Measurements from ENCODE around the gene NEDD4L.
"Not testable (repeated sequence)": the region's sequence is repeated elsewhere in the genome, so short reads cannot be mapped to it uniquely, and the experiment has no call there.

The NEDD4L gene

GRCh38 chr18:58239879-58240278, 195.9 kb downstream of the NEDD4L start:
- DNase-seq (ENCODE audit: low read depth), result no peak

GRCh38 chr18:58241026-58241679, 197.1 kb downstream of the NEDD4L start:
- no peak for DNase-seq (ENCODE audit: low read depth)

- peak; percentile 82 for DNase-seq (ENCODE audit: low read depth)
Observed at GRCh38 chr18:58241877-58242276, 197.9 kb downstream of the NEDD4L start.

GRCh38 chr18:58242435-58242834, 198.4 kb downstream of the NEDD4L start:
- no peak for DNase-seq (ENCODE audit: low read depth)

- no peak for DNase-seq (ENCODE audit: low read depth)
Observed at GRCh38 chr18:58242968-58243367, 198.9 kb downstream of the NEDD4L start.

DNA sequence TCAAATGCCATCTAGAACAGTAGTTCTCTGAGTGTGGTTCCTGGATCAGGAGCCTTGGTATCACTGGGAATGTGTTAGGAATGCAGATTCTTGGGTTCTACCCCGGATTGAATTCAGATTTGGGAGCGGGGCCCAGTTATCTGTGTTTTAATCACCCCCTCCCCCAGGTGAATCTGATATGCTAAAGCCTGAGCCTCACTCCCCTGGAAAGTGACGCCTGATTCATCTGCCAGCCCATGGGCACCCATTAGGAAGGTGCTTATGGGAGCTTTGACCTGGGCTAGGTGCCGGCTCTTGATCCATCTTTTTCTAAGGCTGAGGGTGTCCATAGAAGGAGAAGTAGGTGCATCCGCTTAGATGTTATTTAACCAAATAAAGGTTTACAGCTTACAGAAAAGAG, 199.4 kb downstream of the NEDD4L start:
- DNase-seq (ENCODE audit: low read depth), result no peak

DNA sequence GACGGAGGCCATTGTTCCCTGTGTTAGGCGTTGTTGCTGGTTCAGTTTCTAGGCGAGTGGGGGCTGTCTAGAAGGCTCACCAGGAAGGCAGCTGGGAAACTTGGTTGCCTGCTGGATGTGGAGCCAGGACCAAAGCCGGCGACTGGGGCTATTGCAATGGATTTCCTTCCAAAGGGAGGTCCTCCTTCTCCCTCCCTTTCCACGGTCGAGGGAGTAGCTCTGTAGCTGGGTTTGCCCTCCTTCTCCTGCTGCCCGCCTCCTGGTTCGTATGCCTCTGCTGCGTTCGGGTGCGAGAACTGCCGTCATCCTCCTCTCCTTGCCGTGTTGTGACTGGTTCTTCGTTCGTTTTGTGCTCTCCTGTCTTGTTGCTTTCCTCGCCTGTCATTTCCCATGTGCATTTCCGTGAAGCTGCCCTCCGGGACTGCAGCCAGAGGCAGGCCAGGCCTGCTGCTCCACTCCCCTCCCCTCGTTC, 203.4 kb downstream of the NEDD4L start:
- no peak for DNase-seq (ENCODE audit: low read depth)

DNA sequence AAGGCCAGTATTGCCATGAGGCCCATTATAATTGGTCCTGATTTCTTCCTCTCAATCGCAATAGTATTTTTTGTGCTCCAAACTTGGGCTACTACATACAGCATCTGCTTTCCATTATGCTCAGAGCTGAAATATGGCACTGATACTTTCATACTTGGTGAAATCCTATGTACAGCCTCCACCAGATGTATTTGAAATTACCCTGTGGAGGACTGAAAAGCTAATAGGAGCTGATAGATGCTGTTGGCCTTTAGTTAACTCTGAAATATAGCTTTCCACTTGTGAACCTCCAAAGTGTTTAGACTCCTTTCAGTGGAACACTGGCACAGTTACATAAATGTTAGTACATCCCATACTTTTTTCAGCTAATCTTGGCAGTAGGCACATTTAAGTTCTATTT, 205.7 kb downstream of the NEDD4L start:
- no peak for DNase-seq (ENCODE audit: low read depth)

GRCh38 chr18:58251416-58251815, 207.4 kb downstream of the NEDD4L start:
- no peak for DNase-seq (ENCODE audit: low read depth)

GRCh38 chr18:58252166-58252565, 208.1 kb downstream of the NEDD4L start:
- DNase-seq (ENCODE audit: low read depth), result no peak

DNA sequence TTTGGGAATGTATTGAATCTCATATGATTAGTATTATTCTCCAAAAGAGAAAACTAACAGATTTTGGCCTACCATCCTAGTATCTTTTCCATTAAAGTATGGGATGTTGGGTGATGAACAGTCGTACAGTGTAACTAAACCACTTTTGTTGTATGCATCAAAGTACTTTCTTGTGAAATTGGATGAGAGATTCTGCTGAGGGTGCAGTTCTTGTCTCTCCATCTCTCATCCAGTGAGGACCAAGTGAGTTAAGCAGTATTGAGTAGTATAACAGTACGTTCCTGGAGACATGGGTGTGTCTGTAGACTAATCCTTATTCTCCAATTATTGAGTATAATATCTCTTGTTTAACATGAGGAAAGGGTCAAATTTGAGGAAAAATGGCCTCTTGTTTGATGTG, 209.3 kb downstream of the NEDD4L start:
- no peak for DNase-seq (ENCODE audit: low read depth)

GRCh38 chr18:58253871-58254270, 209.8 kb downstream of the NEDD4L start:
- DNase-seq (ENCODE audit: low read depth), result no peak

DNA sequence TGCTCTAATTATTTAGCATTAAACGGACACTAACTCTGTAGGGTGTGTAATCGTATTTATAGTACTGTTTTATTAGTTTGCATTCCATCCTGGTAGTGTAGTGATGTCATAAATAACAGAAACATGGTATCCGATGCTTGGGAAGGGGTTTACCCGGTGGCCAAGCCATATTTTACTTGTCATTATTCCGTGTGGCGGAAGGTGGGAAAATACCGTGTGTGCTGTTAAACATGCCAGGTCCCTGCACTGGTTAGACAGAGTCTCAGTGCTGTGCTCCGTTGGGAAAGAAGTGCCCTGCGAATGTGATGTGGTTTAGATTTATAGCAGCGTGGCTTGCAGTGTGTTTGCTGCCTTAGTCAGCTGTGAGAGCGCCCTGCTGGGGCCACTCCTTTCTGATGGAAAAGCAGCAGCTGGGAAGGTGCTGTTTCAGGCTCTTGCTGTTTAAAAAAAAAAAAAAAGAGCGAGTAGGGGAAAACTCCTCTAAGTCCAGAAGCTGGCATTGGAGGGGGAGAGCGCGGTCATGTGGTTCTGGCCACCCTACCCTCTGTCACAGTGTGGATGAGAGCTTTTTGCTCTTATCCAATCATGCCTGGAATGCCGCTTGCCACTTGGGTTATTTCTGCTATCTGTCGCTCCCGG, 211.0 kb downstream of the NEDD4L start:
- no peak for DNase-seq (ENCODE audit: low read depth)

GRCh38 chr18:58255701-58256311, 211.8 kb downstream of the NEDD4L start:
- DNase-seq (ENCODE audit: low read depth), result no peak

- DNase-seq (ENCODE audit: low read depth), result no peak
Observed at GRCh38 chr18:58256316-58257080, 212.5 kb downstream of the NEDD4L start.

DNA sequence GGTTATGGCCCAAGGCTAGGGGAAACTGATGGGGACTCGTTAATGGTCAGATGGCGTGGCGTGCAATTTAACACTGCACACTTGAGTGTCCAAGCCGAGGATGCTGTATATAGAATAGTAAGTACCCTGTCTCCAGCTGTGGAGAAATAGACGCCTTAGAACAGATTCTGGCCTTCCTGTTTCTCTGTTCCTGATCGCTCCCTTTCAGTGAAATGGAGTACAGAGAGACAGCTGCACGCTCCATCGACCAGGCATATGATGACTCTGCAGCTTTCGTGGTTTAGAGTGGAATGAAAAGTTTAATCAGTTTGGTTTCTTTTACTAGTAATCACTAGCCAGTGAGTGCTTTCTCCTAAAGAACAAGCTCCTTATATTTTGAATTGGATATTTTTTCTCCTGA, 213.4 kb downstream of the NEDD4L start:
- no peak for DNase-seq (ENCODE audit: low read depth)

DNA sequence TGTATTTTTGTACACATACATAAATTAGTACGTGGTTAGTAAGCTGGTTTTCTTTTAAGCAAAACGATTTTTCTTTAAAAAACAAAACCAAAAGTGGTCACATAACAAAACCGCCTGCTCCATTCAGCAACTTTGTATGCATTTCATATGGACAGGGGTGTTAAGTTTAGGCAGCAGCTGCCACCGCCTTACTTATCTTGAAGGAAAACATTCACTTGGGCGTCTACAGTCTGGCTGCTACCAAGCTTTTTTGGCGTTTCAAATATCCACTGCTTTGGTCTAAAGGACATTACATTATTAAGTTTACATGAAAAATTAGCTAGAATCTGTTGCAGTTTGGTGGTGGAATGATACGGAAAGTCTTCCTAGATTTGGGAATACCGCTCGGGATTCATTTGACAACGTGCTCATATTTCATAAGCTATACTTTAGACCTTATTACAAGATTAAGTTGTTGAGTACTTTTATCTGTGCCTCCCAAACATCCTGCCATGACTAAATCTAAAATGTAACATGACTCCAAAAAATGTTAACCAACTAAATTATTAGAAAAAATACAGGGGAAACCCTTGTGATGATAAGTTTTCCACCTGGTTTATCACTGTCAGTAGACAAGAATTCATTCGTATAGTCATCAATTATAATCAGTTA, 214.8 kb downstream of the NEDD4L start:
- no peak for DNase-seq (ENCODE audit: low read depth)

DNA sequence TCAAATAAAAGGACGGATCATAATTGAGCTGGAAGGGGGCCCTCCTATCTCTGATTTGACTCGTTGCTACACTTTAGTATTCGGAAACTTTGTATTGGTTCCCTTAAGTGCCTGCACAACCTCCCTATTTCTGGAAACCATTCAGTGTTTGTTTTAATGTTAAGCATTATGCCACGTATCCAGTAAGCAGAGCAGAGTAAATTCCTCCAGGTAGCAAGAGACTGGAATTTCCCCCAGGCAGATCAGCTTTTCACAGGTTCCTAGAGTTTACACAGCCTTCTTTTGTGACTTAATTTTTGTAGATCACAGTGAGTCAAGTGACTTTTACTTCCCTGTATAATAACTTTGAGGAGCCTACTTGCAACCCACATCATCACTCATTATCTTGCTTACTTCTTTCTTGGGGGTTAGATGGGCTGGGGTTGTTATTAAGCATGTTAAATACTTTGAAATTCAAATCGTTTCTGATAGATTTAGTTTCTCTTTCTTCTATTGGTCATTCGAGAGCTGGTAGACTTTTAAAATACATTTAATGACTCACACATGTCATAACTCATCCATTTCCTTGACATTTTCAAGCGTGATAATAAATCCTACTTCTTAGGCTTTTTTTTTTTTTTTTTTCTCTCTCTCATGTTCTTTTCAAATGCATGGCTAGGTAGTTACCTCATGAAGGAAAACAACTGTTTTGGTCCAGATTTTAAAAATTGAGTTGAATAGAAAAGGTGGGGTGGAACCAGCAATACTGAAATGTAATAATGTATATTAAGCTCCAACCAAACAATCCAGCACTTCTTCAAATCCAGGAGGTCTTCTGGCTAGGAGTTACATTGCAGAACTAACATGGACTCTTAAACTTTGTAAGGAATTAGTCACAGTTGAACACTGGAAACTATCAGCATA, 219.3 kb downstream of the NEDD4L start:
- DNase-seq (ENCODE audit: low read depth), result no peak

DNA sequence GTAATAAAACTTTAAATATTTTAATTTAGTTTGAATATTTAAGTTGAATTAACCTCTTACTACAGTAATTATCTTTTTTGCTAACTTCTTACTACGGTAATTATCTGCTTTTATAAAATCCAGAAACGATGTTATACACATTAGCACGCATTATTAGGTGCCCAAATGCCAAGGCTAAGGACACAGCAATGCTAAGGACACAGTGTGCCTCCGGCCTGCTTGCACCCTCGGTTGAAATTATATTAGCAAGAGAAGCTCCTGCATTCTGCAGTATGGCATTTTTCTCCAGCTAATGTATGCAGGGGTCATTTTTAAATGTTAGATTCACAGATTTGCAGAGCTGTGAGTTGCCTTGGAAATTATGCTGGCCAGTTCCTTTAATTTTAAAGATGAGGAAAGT, 220.0 kb downstream of the NEDD4L start:
- DNase-seq (ENCODE audit: low read depth), result no peak

- no peak for DNase-seq (ENCODE audit: low read depth)
Observed at GRCh38 chr18:58264840-58265239, 220.8 kb downstream of the NEDD4L start.

GRCh38 chr18:58265489-58265888, 221.5 kb downstream of the NEDD4L start:
- DNase-seq (ENCODE audit: low read depth), result not testable (repeated sequence)
